PFSK-1 (cell line): ENCODE measurements around the gene PFAS.

Experiments
- FOXP2 ChIP-seq: optimal IDR thresholded peaks from 2 replicates; pipeline ENCODE3; 2011; ENCODE audit warnings: borderline replicate concordance, control low read depth, inconsistent platforms; ENCODE audit not compliant: insufficient read depth; ENCODE audit errors: extremely low read length, extremely low read depth
- POLR2AphosphoS5 ChIP-seq: IDR thresholded peaks from 2 replicates; pipeline ENCODE4 v1.6.1; 2012; ENCODE audit warnings: low read depth, mild to moderate bottlenecking, control low read depth, low read length, moderate library complexity
- SIN3A ChIP-seq: IDR thresholded peaks from 2 replicates; pipeline ENCODE4 v1.6.1; 2012; ENCODE audit warnings: mild to moderate bottlenecking, low read length, moderate library complexity, borderline replicate concordance; ENCODE audit not compliant: insufficient read depth
- TAF1 ChIP-seq: IDR thresholded peaks from 2 replicates; pipeline ENCODE4 v1.6.1; 2012; ENCODE audit warnings: low read length, control low read depth, borderline replicate concordance; ENCODE audit not compliant: insufficient read depth
- TF ChIP-seq, protein P1 (sequence below), 2 experiments: IDR thresholded peaks; 2 replicates each; pipeline versions ENCODE4 v1.6.1 to v1.8.0; 2011 to 2012; ENCODE audit warnings: low read depth in 2 of 2, low read length in 2 of 2, control low read depth in 1 of 2, inconsistent platforms in 1 of 2, mild to moderate bottlenecking in 1 of 2, moderate library complexity in 1 of 2; ENCODE audit not compliant: insufficient read depth in 1 of 2

PFAS gene

GRCh38 chr17:8249621-8250500 lies 772 bp downstream of the PFAS start:
- no peak for TF ChIP-seq POLR2AphosphoS5
- no peak for TF ChIP-seq TAF1
- TF ChIP-seq FOXP2 = no peak
- no peak for TF ChIP-seq SIN3A
- TF ChIP-seq, protein P1, sequence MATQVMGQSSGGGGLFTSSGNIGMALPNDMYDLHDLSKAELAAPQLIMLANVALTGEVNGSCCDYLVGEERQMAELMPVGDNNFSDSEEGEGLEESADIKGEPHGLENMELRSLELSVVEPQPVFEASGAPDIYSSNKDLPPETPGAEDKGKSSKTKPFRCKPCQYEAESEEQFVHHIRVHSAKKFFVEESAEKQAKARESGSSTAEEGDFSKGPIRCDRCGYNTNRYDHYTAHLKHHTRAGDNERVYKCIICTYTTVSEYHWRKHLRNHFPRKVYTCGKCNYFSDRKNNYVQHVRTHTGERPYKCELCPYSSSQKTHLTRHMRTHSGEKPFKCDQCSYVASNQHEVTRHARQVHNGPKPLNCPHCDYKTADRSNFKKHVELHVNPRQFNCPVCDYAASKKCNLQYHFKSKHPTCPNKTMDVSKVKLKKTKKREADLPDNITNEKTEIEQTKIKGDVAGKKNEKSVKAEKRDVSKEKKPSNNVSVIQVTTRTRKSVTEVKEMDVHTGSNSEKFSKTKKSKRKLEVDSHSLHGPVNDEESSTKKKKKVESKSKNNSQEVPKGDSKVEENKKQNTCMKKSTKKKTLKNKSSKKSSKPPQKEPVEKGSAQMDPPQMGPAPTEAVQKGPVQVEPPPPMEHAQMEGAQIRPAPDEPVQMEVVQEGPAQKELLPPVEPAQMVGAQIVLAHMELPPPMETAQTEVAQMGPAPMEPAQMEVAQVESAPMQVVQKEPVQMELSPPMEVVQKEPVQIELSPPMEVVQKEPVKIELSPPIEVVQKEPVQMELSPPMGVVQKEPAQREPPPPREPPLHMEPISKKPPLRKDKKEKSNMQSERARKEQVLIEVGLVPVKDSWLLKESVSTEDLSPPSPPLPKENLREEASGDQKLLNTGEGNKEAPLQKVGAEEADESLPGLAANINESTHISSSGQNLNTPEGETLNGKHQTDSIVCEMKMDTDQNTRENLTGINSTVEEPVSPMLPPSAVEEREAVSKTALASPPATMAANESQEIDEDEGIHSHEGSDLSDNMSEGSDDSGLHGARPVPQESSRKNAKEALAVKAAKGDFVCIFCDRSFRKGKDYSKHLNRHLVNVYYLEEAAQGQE (IDR thresholded peaks at IDR 0.05; ENCODE audit: insufficient read depth in 1 of 2, low read depth in 2 of 2, low read length in 2 of 2) = no peak

- TF ChIP-seq POLR2AphosphoS5 (no peak), FOXP2 (no peak), TAF1 (no peak), SIN3A (no peak)
- TF ChIP-seq, protein P1 (IDR thresholded peaks at IDR 0.05; ENCODE audit: insufficient read depth in 1 of 2, low read depth in 2 of 2, low read length in 2 of 2) = no peak
Observed at GRCh38 chr17:8253801-8254200, 4.7 kb downstream of the PFAS start.

DNA sequence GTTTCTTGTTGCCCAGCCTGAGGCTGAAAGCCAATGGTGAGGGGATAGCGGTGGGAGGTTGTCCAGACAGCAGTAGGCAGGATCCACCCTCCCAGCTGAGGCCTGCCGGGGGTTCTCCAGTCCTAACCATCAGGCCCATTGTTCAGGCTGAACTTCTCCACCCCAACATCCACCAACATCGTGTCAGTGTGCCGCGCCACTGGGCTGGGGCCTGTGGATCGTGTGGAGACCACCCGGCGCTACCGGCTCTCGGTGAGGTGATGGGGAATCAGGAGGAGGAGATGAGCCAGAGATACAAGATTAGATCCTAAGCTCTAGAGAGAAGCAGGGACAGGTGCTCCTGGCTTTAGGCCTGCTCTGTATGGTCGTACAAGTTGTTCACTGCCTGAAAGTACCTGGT lies 5.8 kb downstream of the PFAS start:
- TF ChIP-seq TAF1 (no peak), SIN3A (no peak), POLR2AphosphoS5 (no peak), FOXP2 (no peak)
- TF ChIP-seq, protein P1 (IDR thresholded peaks at IDR 0.05; ENCODE audit: insufficient read depth in 1 of 2, low read depth in 2 of 2, low read length in 2 of 2) = no peak

DNA sequence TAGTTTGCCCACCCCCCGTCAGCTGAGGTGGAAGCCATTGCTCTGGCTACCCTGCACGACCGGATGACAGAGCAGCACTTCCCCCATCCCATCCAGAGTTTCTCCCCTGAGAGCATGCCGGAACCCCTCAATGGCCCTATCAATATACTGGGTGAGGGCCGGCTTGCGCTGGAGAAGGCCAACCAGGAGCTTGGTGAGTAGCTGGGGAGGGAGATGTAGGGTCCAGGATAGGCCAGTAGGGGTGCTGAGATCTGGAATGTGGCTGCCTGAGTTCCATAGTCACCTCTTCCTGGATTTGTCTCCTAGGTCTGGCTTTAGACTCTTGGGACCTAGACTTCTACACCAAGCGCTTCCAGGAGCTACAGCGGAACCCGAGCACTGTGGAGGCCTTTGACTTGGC lies 6.4 kb downstream of the PFAS start:
- no peak for TF ChIP-seq SIN3A

- TF ChIP-seq TAF1 = no peak
- TF ChIP-seq, protein P1 (IDR thresholded peaks at IDR 0.05; ENCODE audit: insufficient read depth in 1 of 2, low read depth in 2 of 2, low read length in 2 of 2) = no peak
Observed at GRCh38 chr17:8256291-8256690, 7.2 kb downstream of the PFAS start.
